Measurements from ENCODE around the gene ZNF274. TPM values are rescaled to one million over a fixed set of nuclear protein-coding genes. Genes with fewer than 3 reads are reported as not detected.

The ZNF274 gene
- total and polyA plus RNA-seq, 2 of the 8 experiments (the other 6 are each of a cell fraction or from before 2014, with no cell fraction given), result 13.3 to 25.1 TPM

GRCh38 chr19:58252102-58252685 is 69.3 kb downstream of the ZNF274 start:
- Histone ChIP-seq H3K79me2 (ENCODE audit: control insufficient read depth in 1 of 2, insufficient read depth in 2 of 2, low read length in 2 of 2) (no peaks in the 10 kb centered on the region), H3K36me3 (ENCODE audit: control insufficient read depth in 2 of 4, insufficient read depth in 4 of 4, low read length in 3 of 4) (peaks cover 55 to 100% (median 88%) of the 10 kb centered on the region in 4 experiments), H3K23me2 (ENCODE audit: low read depth, low read length) (no peaks in the 10 kb centered on the region), H3K4me2 (ENCODE audit: insufficient read depth in 1 of 2, low read depth in 2 of 2, low read length in 2 of 2) (no peak overlapping the region), H4K91ac (replicated peaks; ENCODE audit: insufficient read length, low read length) (no peak overlapping the region), H2AFZ (ENCODE audit: low read length) (no peak overlapping the region), H3K9ac (replicated peaks in 1 of 4; ENCODE audit: extremely low read depth in 1 of 4, low read depth in 3 of 4, low read length in 3 of 4) (no peak overlapping the region), H3K56ac (replicated peaks; ENCODE audit: insufficient read length, low read depth, low read length) (no peak overlapping the region), H2BK5ac (ENCODE audit: low read depth, low read length) (no peak overlapping the region), H4K20me1 (replicated peaks in 1 of 2; ENCODE audit: control insufficient read depth in 1 of 2, insufficient read depth in 2 of 2, low read length in 2 of 2) (no peaks in the 10 kb centered on the region), H3K27me3 (replicated peaks in 1 of 4; ENCODE audit: control insufficient read depth in 3 of 4, extremely low read depth in 1 of 4, insufficient read depth in 3 of 4, low read length in 3 of 4) (no peaks in the 10 kb centered on the region), H2BK20ac (ENCODE audit: low read length) (no peak overlapping the region), H3K18ac (ENCODE audit: extremely low read depth, low read length) (no peak overlapping the region), H2BK120ac (replicated peaks; ENCODE audit: low read depth, low read length) (no peak overlapping the region), H3K4me3 (ENCODE audit: extremely low read depth in 1 of 4, insufficient read depth in 2 of 4, low read depth in 3 of 4, low read length in 4 of 4) (peak overlapping the region in 1 of 4 experiments; percentile 10; a peak in 1 of 8 replicates), H3K27ac (ENCODE audit: low read depth, low read length) (no peak overlapping the region), H2AK5ac (ENCODE audit: low read depth, low read length) (no peak overlapping the region), H3K4ac (replicated peaks; ENCODE audit: insufficient read length, low read depth, low read length) (no peak overlapping the region), H3K9me3 (ENCODE audit: insufficient read depth in 2 of 2, low read depth in 1 of 2, low read length in 1 of 2) (peaks cover 93% of the 10 kb centered on the region in 2 experiments), H3K79me1 (ENCODE audit: low read depth, low read length) (no peaks in the 10 kb centered on the region; the same call in 1 of the 2 replicates), H3K14ac (ENCODE audit: insufficient read length) (no peak overlapping the region), H4K5ac (ENCODE audit: insufficient read length, low read depth, low read length) (no peak overlapping the region), H3K23ac (ENCODE audit: insufficient read length) (no peak overlapping the region), H3K4me1 (replicated peaks in 1 of 4; ENCODE audit: control insufficient read depth in 3 of 4, insufficient read depth in 4 of 4, low read length in 3 of 4) (no peaks in the 10 kb centered on the region), H4K8ac (ENCODE audit: extremely low read depth, insufficient read depth, low read length) (no peak overlapping the region), H2BK12ac (ENCODE audit: low read depth, low read length) (no peak overlapping the region), H2BK15ac (ENCODE audit: low read length) (no peak overlapping the region)
- TF ChIP-seq, protein P1, sequence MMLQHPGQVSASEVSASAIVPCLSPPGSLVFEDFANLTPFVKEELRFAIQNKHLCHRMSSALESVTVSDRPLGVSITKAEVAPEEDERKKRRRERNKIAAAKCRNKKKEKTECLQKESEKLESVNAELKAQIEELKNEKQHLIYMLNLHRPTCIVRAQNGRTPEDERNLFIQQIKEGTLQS (IDR thresholded peaks at IDR 0.05; ENCODE audit: insufficient read depth, low read depth, low read length), result no peak
- TF ChIP-seq KDM1A (IDR thresholded peaks at IDR 0.05; ENCODE audit: borderline replicate concordance, low read length), result no peak
- TF ChIP-seq JUND (IDR thresholded peaks at IDR 0.05; ENCODE audit: low read length), result no peak
- no peak for FAIRE-seq
- 93 to 100% methylated on average over 1 to 2 of the region's 2 CpGs for WGBS, 2 experiments (ENCODE audit: extremely low coverage in 1 of 2, insufficient coverage in 1 of 2, insufficient read length in 1 of 2, insufficient replicate concordance in 2 of 2, low coverage in 1 of 2, low lambda C conversion rate in 2 of 2, missing lambda C conversion rate in 1 of 2)
- CTCF ChIA-PET (ENCODE audit: partially characterized antibody), result no interaction called here
- DNase-seq (ENCODE audit: low read depth in 1 of 2, low spot score in 2 of 2), result no peak
- POLR2A ChIA-PET (ENCODE audit: partially characterized antibody), result interaction anchor here (0.7 to 10.6 kb wide), 7 partner anchors 9 to 24 kb away, joined by 3 to 152 read pairs (median 14); partner anchors contain the start of gene ZNF544
